ENCODE measurements around the gene RIPOR3.

Gene RIPOR3

DNA sequence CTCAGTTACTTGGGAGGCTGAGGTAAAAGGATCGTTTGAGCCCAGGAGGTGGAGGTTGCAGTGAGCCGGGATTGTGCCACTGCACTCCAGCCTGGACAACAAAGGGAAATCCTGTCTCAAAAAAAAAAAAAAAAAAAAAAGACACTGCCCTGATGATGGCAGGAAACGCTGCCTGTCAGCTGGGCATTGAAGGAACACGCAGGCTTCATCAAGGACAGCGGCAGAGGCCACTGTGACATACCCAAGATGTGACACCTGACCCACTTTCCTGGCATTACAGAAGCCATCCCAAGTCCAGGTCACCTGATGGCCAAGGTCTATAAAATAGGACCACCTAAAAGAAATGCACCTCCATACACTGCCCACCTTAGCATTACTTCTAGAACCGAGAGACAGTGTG is 75.9 kb downstream of the RIPOR3 start:
- no peak overlapping the region for H3K4me3 ChIP-seq (ENCODE audit: low read length)
- peaks cover 4% of the 10 kb centered on the region for H3K4me1 ChIP-seq (ENCODE audit: control insufficient read depth, low read depth, low read length)
- H3K27me3 ChIP-seq (ENCODE audit: control insufficient read depth, insufficient read depth, low read length): no peaks in the 10 kb centered on the region
- no peak overlapping the region for H3K9ac ChIP-seq (ENCODE audit: low read length)
- H3K27ac ChIP-seq (ENCODE audit: low read length): no peak overlapping the region
- H3K36me3 ChIP-seq (ENCODE audit: control insufficient read depth, low read depth, low read length): no peaks in the 10 kb centered on the region
- H3K9me3 ChIP-seq (ENCODE audit: control insufficient read depth, low read depth, low read length): no peaks in the 10 kb centered on the region

DNA sequence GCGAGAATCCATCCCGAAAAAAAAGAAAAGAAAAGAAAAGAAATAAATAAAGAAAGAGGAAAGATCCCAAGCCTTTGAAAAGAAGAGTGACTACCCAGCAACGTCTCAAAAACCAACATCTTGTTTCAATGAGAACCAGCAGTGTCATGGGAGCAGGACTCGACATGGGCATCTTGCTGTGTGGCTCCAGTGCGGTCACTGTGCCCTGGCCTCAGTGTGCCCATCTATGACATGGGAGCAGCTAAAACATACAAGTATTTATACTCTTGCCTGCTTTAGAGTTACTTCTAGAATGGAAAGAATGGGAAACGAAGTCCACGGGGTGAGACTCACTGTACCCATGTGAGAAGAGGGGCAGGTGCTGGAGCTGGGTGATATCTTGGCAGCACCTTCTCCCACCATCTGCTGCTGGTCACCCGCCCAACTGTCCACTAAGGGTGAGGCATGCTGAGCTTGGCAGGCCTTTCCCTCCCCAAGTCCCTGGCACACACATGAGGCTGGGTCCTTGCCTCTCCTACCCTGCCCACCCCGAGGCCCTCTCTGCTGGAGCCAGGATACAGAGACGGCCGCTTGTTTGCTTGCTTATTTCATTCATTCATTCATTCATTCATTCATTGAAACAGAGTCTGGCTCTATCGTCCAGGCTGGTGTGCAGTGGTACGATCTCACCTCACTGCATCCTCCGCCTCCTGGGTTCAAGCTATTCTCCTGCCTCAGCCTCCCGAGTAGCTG is 77.7 kb downstream of the RIPOR3 start:
- H3K36me3 ChIP-seq (ENCODE audit: control insufficient read depth, low read depth, low read length): no peaks in the 10 kb centered on the region

DNA sequence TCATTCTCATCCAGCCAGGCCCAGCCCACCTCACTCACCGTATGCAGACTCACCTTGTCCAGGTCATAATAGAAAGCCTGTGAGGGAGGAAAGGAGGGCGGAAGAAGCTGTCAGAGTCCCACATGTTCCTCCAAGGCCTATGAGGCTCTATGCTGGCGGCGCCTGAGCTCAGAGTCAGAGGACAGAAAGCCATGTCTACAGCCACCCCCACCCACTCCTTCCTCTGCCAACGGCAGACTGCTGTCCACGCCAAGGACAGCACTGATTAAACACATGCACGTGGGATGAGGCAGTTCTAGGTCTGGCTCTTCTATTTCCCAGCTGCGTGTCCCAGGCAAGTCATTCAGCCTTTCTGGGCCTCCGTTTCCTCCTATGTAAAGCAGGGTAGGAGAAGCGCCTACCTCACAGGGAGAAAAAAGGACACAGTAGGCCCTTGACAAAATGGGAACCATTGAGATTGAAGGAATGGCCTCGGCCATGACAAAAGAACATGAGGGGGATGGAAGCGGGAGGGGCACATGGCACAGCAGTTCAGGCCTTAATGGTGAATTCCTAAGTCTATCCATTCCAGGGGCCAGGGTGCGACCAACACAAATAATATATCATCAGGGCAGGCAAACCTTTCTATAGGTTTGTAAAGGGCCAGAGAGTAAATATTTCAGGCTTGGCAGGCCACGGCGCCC is 80.1 kb downstream of the RIPOR3 start:
- Histone ChIP-seq H3K4me3 (ENCODE audit: low read length) (no peak overlapping the region), H3K36me3 (ENCODE audit: control insufficient read depth, low read depth, low read length) (no peaks in the 10 kb centered on the region), H3K9me3 (ENCODE audit: control insufficient read depth, low read depth, low read length) (no peaks in the 10 kb centered on the region), H3K4me1 (ENCODE audit: control insufficient read depth, low read depth, low read length) (peaks cover 4% of the 10 kb centered on the region), H3K27me3 (ENCODE audit: control insufficient read depth, insufficient read depth, low read length) (no peaks in the 10 kb centered on the region), H3K27ac (ENCODE audit: low read length) (no peak overlapping the region), H3K9ac (ENCODE audit: low read length) (no peak overlapping the region)

More for the DNA sequence above, 77.7 kb downstream of the RIPOR3 start:
- no peak overlapping the region for H3K9ac ChIP-seq (ENCODE audit: low read length)
- peaks cover 4% of the 10 kb centered on the region for H3K4me1 ChIP-seq (ENCODE audit: control insufficient read depth, low read depth, low read length)
- no peak overlapping the region for H3K4me3 ChIP-seq (ENCODE audit: low read length)
- no peaks in the 10 kb centered on the region for H3K27me3 ChIP-seq (ENCODE audit: control insufficient read depth, insufficient read depth, low read length)
- no peak overlapping the region for H3K27ac ChIP-seq (ENCODE audit: low read length)
- no peaks in the 10 kb centered on the region for H3K9me3 ChIP-seq (ENCODE audit: control insufficient read depth, low read depth, low read length)

DNA sequence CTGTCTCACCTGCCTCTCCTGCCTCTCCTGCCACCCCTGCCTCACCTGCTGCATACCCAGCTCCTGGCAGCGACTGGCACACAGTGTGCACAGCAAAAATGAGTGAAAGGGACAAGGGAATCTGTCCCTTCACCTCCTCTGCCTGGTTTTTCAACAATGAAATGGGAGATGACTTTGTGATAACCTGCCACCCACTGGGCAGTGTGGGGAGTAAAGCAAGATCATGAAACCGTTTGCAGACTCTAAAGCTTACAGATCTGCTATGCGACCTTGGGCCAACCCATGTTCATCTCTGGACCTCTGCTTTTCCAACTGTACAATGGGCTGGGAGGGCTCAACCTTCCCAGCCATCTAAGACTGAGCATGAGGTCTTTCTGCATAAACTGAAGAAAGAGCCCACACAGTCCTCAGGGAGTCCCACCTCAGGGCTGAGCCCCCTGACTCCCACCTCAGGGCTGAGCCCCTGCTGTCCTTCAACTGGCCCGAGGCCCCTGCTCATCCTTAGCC is 81.1 kb downstream of the RIPOR3 start:
- H3K36me3 ChIP-seq (ENCODE audit: control insufficient read depth, low read depth, low read length): no peaks in the 10 kb centered on the region
- H3K4me1 ChIP-seq (ENCODE audit: control insufficient read depth, low read depth, low read length): peaks cover 4% of the 10 kb centered on the region
- H3K4me3 ChIP-seq (ENCODE audit: low read length): no peak overlapping the region
- H3K27me3 ChIP-seq (ENCODE audit: control insufficient read depth, insufficient read depth, low read length): no peaks in the 10 kb centered on the region
- H3K27ac ChIP-seq (ENCODE audit: low read length): no peak overlapping the region
- no peak overlapping the region for H3K9ac ChIP-seq (ENCODE audit: low read length)
- no peaks in the 10 kb centered on the region for H3K9me3 ChIP-seq (ENCODE audit: control insufficient read depth, low read depth, low read length)

DNA sequence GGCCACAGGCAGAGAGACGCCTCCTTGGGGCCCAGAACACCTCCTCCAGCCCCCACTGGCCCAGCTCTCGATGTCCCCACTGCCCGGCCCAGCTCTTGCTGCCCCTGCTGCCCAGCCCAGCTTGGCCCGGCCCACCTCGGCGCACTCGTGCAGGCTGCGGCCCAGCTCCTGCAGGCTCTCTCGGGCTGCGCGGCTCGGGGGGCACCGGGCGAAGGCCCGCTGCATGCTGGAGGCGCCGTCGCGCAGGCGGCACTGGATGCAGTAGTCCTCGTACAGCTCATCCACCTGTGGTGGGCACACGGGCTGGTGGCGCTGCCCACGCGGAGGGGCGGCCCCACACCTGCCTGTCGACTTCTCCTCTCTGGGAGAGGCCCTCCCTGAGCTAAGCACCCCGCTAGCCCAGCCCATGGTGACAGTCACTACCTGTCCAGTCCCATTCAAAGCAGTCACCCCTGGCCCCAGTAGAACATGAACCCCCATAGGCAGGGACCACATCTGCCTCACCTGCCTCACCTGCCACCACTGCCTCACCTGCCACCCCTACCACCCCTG is 81.8 kb downstream of the RIPOR3 start:
- Histone ChIP-seq H3K9me3 (ENCODE audit: control insufficient read depth, low read depth, low read length) (no peaks in the 10 kb centered on the region), H3K27ac (ENCODE audit: low read length) (no peak overlapping the region), H3K36me3 (ENCODE audit: control insufficient read depth, low read depth, low read length) (no peaks in the 10 kb centered on the region), H3K9ac (ENCODE audit: low read length) (no peak overlapping the region), H3K4me1 (ENCODE audit: control insufficient read depth, low read depth, low read length) (peaks cover 4% of the 10 kb centered on the region), H3K4me3 (ENCODE audit: low read length) (no peak overlapping the region), H3K27me3 (ENCODE audit: control insufficient read depth, insufficient read depth, low read length) (no peaks in the 10 kb centered on the region)

DNA sequence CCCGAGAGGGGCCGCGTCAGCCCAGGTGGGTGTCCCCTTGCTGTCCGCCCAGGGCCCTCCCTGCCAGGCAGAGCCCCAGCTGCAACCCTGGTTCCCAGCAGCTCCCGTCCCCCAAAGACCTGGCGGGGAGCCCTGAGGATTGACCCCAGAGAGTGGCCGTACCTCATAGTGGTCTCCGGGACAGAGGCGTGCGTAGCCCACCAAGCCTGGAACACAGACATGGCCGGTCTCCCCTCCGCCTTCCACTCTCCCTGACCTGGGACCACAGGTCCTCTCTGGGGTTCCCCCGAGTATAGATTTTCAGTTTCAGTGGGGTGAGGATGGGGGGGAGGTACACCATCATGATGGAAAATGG is 82.6 kb downstream of the RIPOR3 start:
- Histone ChIP-seq H3K4me1 (ENCODE audit: control insufficient read depth, low read depth, low read length) (peaks cover 4% of the 10 kb centered on the region), H3K9me3 (ENCODE audit: control insufficient read depth, low read depth, low read length) (no peaks in the 10 kb centered on the region), H3K4me3 (ENCODE audit: low read length) (no peak overlapping the region), H3K36me3 (ENCODE audit: control insufficient read depth, low read depth, low read length) (no peaks in the 10 kb centered on the region), H3K27ac (ENCODE audit: low read length) (no peak overlapping the region), H3K9ac (ENCODE audit: low read length) (no peak overlapping the region), H3K27me3 (ENCODE audit: control insufficient read depth, insufficient read depth, low read length) (no peaks in the 10 kb centered on the region)

DNA sequence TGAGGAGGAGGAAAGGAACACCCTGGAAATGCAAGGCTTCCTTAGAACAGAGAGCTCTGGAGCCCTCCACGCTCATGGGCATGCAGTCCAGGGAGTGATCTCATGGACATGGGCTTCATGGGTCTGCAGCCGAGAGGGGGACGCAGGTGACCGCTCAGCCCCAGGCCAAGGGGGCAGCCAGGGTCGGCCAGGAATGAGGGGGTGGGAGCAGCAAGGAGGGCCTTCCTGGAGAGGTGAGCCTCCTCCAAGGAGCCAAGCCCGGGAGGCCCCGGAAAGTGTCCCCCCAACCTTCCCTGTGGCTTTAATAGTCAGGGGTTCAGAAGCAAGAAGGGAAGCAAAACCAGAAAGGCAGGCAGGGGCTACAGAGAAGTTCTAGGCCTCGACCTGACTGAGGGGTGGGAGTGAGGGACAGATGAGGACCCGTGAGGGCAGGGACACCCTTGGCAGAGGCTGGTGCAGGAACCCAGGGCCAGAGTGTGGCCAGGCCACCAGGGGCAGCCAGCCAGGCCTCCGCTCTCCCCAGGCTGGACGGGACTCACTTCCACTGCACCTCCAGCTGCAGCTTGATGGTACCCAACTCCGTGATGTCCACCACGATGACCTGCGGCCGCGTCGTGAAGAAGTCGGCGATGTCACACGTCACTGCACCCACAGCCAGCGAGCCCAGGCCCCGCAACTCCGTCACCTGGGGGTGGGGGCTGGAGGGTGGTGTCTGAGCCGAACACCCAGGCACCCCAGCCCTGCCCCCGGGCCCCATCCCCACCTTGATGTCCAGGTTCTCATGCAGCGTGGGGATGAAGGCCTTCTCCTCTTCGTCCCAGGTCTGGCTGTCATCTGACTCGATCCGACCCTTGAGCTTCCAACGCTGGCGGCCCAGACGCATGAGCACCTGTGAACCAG is 83.2 kb downstream of the RIPOR3 start:
- Histone ChIP-seq H3K27ac (ENCODE audit: low read length) (no peak overlapping the region), H3K27me3 (ENCODE audit: control insufficient read depth, insufficient read depth, low read length) (no peaks in the 10 kb centered on the region), H3K9ac (ENCODE audit: low read length) (no peak overlapping the region), H3K4me1 (ENCODE audit: control insufficient read depth, low read depth, low read length) (peaks cover 4% of the 10 kb centered on the region), H3K36me3 (ENCODE audit: control insufficient read depth, low read depth, low read length) (no peaks in the 10 kb centered on the region), H3K4me3 (ENCODE audit: low read length) (no peak overlapping the region), H3K9me3 (ENCODE audit: control insufficient read depth, low read depth, low read length) (no peaks in the 10 kb centered on the region)

DNA sequence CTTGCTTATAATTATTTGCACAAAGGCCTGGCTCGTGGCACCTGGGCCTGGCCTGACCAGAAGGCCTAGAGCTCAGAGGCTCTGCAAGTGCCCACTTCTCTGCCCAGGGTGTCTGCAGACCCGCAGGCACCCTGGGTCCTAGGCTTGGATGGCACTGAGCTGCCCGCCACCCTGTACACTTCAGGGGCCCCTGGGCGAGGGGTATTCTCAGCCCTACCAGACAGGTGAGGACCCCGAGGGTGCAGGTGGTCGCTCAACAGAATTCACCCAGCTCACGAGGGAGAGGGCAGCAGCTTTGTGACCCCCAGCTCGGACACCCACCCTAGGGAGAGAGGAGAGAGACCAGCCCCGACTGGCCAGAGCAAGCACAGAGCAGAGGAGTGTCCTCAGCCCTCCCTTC is 83.9 kb downstream of the RIPOR3 start:
- no peak overlapping the region for H3K9ac ChIP-seq (ENCODE audit: low read length)

DNA sequence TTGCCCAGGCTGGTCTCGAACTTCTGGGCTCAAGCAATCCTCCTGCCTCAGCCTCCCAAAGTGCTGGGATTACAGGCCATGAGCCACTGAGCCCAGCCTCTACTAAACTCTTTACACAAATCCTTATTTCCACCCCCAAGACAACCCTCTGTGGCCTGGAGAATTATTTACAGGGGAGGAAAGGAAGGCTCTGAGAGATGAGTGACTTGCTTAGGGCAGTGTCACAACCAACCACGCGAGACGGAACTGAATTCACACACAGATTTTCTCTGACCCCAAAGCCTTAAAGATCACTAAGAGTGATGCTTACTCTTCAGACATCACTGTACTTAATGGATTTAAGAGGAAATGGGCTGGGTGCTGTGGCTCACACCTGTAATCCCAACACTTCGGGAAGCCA is 86.2 kb downstream of the RIPOR3 start:
- Histone ChIP-seq H3K9me3 (ENCODE audit: control insufficient read depth, low read depth, low read length) (no peaks in the 10 kb centered on the region), H3K4me3 (ENCODE audit: low read length) (no peak overlapping the region), H3K27me3 (ENCODE audit: control insufficient read depth, insufficient read depth, low read length) (no peaks in the 10 kb centered on the region), H3K36me3 (ENCODE audit: control insufficient read depth, low read depth, low read length) (no peaks in the 10 kb centered on the region), H3K4me1 (ENCODE audit: control insufficient read depth, low read depth, low read length) (no peaks in the 10 kb centered on the region), H3K27ac (ENCODE audit: low read length) (no peak overlapping the region), H3K9ac (ENCODE audit: low read length) (no peak overlapping the region)

More for the DNA sequence above, 83.9 kb downstream of the RIPOR3 start:
- no peak overlapping the region for H3K4me3 ChIP-seq (ENCODE audit: low read length)
- no peaks in the 10 kb centered on the region for H3K36me3 ChIP-seq (ENCODE audit: control insufficient read depth, low read depth, low read length)
- H3K9me3 ChIP-seq (ENCODE audit: control insufficient read depth, low read depth, low read length): no peaks in the 10 kb centered on the region
- peaks cover 4% of the 10 kb centered on the region for H3K4me1 ChIP-seq (ENCODE audit: control insufficient read depth, low read depth, low read length)
- H3K27ac ChIP-seq (ENCODE audit: low read length): no peak overlapping the region
- H3K27me3 ChIP-seq (ENCODE audit: control insufficient read depth, insufficient read depth, low read length): no peaks in the 10 kb centered on the region

DNA sequence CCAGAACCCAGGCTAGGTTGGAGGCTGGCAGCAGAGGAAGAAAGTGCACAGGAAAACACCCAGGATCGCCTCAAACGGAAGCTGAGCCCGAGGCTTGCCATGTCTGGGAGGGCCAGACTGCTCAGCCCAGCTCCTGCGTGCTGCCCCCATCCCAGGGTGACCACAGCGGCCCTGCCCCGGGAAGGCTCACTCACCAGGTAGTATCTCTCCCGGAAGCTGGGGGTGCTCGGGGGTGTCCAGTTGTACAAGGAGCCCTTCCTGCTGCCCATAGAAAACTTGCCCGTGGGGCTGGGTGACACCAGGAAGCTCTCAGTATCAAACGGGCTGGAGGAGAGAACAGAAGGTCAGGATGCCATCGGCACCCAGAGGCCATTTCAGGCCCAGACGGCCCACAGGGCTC is 86.9 kb downstream of the RIPOR3 start:
- H3K36me3 ChIP-seq (ENCODE audit: control insufficient read depth, low read depth, low read length): no peaks in the 10 kb centered on the region
- H3K4me3 ChIP-seq (ENCODE audit: low read length): no peak overlapping the region
- no peak overlapping the region for H3K9ac ChIP-seq (ENCODE audit: low read length)
- H3K9me3 ChIP-seq (ENCODE audit: control insufficient read depth, low read depth, low read length): no peaks in the 10 kb centered on the region
- no peak overlapping the region for H3K27ac ChIP-seq (ENCODE audit: low read length)
- no peaks in the 10 kb centered on the region for H3K27me3 ChIP-seq (ENCODE audit: control insufficient read depth, insufficient read depth, low read length)
- no peaks in the 10 kb centered on the region for H3K4me1 ChIP-seq (ENCODE audit: control insufficient read depth, low read depth, low read length)

DNA sequence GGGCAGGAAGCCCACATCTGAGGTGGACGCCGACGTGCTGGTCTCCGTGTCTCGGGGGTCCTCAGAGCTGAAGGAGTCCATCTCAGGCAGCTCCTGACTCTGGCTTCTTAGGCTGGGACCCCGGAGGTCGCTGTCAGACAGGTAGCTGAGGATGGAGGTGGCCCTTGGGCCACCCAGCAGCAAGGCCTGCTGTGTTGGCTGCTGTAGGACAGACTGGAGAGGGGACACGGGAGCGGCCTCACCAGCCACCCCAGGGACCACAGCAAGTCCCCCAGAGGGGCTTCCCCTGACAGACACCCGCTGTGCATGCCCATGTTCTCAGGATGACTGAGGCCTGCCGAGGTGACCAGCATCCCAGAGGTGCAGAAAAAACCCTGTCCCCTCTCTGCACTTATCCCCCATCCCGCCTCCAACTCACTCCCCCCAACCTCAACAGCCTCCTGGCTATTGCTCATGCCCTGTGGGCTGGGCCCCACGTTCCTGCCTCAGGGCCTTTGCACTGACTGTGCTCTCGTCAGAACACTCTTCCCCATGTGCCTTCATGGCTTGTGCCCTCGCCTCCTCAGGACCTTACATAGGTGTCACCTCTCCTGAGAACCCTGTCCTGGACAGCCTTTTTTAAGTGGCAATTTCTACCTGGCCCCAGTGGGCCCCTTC is 88.8 kb downstream of the RIPOR3 start:
- Histone ChIP-seq H3K9ac (ENCODE audit: low read length) (no peak overlapping the region), H3K27me3 (ENCODE audit: control insufficient read depth, insufficient read depth, low read length) (no peaks in the 10 kb centered on the region), H3K9me3 (ENCODE audit: control insufficient read depth, low read depth, low read length) (no peaks in the 10 kb centered on the region)

More for the DNA sequence above, 88.8 kb downstream of the RIPOR3 start:
- Histone ChIP-seq H3K4me3 (ENCODE audit: low read length) (no peak overlapping the region), H3K4me1 (ENCODE audit: control insufficient read depth, low read depth, low read length) (no peaks in the 10 kb centered on the region), H3K27ac (ENCODE audit: low read length) (no peak overlapping the region), H3K36me3 (ENCODE audit: control insufficient read depth, low read depth, low read length) (no peaks in the 10 kb centered on the region)

Measured in iPS-18a (cell line).